ENCODE measurements around the gene TENM4. TPM values are rescaled to one million over a fixed set of nuclear protein-coding genes. Genes with fewer than 3 reads are reported as not detected.

The TENM4 gene
- polyA plus RNA-seq, 2 of the 4 experiments (the other 2 are of a cell fraction) = 0.06 to 0.31 TPM

GRCh38 chr11:79156031-79156430 lies 284.8 kb downstream of the TENM4 start:
- DNase-seq (ENCODE audit: low read depth in 1 of 2, low spot score in 1 of 2) (no peak), FAIRE-seq (no peak), ATAC-seq (no peak)
- TF ChIP-seq RCOR1 (IDR thresholded peaks at IDR 0.05; ENCODE audit: low read depth, low read length) (no peak), REST (IDR thresholded peaks at IDR 0.05) (no peak), KDM1A (IDR thresholded peaks at IDR 0.05; ENCODE audit: low read depth) (no peak), HOXB13 (CRISPR knock-in tag; IDR thresholded peaks at IDR 0.05; ENCODE audit: low read depth) (no peak), HOXA7 (CRISPR knock-in tag; IDR thresholded peaks at IDR 0.05) (no peak), PHF8 (IDR thresholded peaks at IDR 0.05; ENCODE audit: borderline replicate concordance, low read depth) (no peak), TP53 (CRISPR knock-in tag; IDR thresholded peaks at IDR 0.05) (no peak), BHLHE40 (IDR thresholded peaks at IDR 0.05; ENCODE audit: low read depth, low read length) (no peak)
- Histone ChIP-seq H3K4me3 (no peak overlapping the region), H3K27ac (no peak overlapping the region), H3K4me1 (no peaks in the 10 kb centered on the region), H3K9me3 (no peaks in the 10 kb centered on the region), H3K4me2 (no peak overlapping the region)
- CTCF ChIA-PET = no interaction called here
- POLR2A ChIA-PET = no interaction called here
- 32% methylated on average over 6 of the region's 6 CpGs for WGBS (ENCODE audit: missing lambda C conversion rate)

- no peaks in the 10 kb centered on the region for H3K4me1 ChIP-seq
- TF ChIP-seq JUNB (IDR thresholded peaks at IDR 0.05) = no peak
- TF ChIP-seq JUN (IDR thresholded peaks at IDR 0.05) = no peak
- no peak for TF ChIP-seq FOXS1 (CRISPR knock-in tag; IDR thresholded peaks at IDR 0.05)
- TF ChIP-seq PHF8 (IDR thresholded peaks at IDR 0.05; ENCODE audit: borderline replicate concordance, low read depth) = no peak
- no peak for TF ChIP-seq MAFK (IDR thresholded peaks at IDR 0.05; ENCODE audit: partially characterized antibody)
- no peak overlapping the region for H3K4me2 ChIP-seq
- ChIA-PET CTCF (no interaction called here), POLR2A (no interaction called here)
- no peaks in the 10 kb centered on the region for H3K9me3 ChIP-seq
- 20% methylated on average over 3 of the region's 3 CpGs for WGBS (ENCODE audit: missing lambda C conversion rate)
- ATAC-seq (no peak), DNase-seq (ENCODE audit: low read depth in 1 of 2, low spot score in 1 of 2) (no peak), FAIRE-seq (no peak)
- H3K4me3 ChIP-seq = no peak overlapping the region
- no peak overlapping the region for H3K27ac ChIP-seq
These were observed 285.6 kb downstream of the TENM4 start for GRCh38 chr11:79155237-79155636.

GRCh38 chr11:79152511-79152910 lies 288.3 kb downstream of the TENM4 start:
- no peak for DNase-seq (ENCODE audit: low read depth in 1 of 2, low spot score in 1 of 2)
- no peak for TF ChIP-seq MAZ (IDR thresholded peaks at IDR 0.05; ENCODE audit: borderline replicate concordance, low read depth, low read length)
- no peak for TF ChIP-seq KDM5A (IDR thresholded peaks at IDR 0.05)
- no peak for TF ChIP-seq ZSCAN20 (CRISPR knock-in tag; IDR thresholded peaks at IDR 0.05)
- no peak for TF ChIP-seq JUN (IDR thresholded peaks at IDR 0.05)
- no peak for TF ChIP-seq CHD4 (IDR thresholded peaks at IDR 0.05; ENCODE audit: borderline replicate concordance)
- TF ChIP-seq HMGXB4 (CRISPR knock-in tag; IDR thresholded peaks at IDR 0.05; ENCODE audit: borderline replicate concordance) = no peak
- TF ChIP-seq REST (IDR thresholded peaks at IDR 0.05) = no peak
- no peak for TF ChIP-seq SMC3 (IDR thresholded peaks at IDR 0.05)
- no peak for TF ChIP-seq TFCP2L1 (CRISPR knock-in tag; IDR thresholded peaks at IDR 0.05)
- TF ChIP-seq CTCF (IDR thresholded peaks at IDR 0.05) = no peak
- no peak for TF ChIP-seq EHF (CRISPR knock-in tag; IDR thresholded peaks at IDR 0.05)
- no peak for TF ChIP-seq RAD21 (conservative IDR thresholded peaks at IDR 0.05 in 1 of 2, IDR thresholded peaks at IDR 0.05 in 1 of 2)
- TF ChIP-seq ZNF302 (CRISPR knock-in tag; IDR thresholded peaks at IDR 0.05) = no peak
- TF ChIP-seq CEBPB (IDR thresholded peaks at IDR 0.05) = no peak
- no peak overlapping the region for H3K27ac ChIP-seq
- H3K4me3 ChIP-seq = no peak overlapping the region
- ATAC-seq = no peak
- H3K4me2 ChIP-seq = no peak overlapping the region
- 14% methylated on average over 4 of the region's 4 CpGs for WGBS (ENCODE audit: missing lambda C conversion rate)
- POLR2A ChIA-PET = no interaction called here
- CTCF ChIA-PET = no interaction called here
- H3K4me1 ChIP-seq = no peaks in the 10 kb centered on the region
- H3K9me3 ChIP-seq = no peaks in the 10 kb centered on the region
- no peak for FAIRE-seq
